HG02588 (cell line): Measurements from ENCODE around the gene NPY4R2.
"Not testable (repeated sequence)": the region's sequence is repeated elsewhere in the genome, so short reads cannot be mapped to it uniquely, and the experiment has no call there.

Experiments
- ATAC-seq: cut with Tn5 transposase; IDR thresholded peaks from one replicate; pipeline ENCODE4 v1.9.1; 2021; ENCODE audit warnings: mild to moderate bottlenecking, moderate library complexity; ENCODE audit not compliant: unreplicated experiment

The NPY4R2 gene, protein sequence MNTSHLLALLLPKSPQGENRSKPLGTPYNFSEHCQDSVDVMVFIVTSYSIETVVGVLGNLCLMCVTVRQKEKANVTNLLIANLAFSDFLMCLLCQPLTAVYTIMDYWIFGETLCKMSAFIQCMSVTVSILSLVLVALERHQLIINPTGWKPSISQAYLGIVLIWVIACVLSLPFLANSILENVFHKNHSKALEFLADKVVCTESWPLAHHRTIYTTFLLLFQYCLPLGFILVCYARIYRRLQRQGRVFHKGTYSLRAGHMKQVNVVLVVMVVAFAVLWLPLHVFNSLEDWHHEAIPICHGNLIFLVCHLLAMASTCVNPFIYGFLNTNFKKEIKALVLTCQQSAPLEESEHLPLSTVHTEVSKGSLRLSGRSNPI

DNA sequence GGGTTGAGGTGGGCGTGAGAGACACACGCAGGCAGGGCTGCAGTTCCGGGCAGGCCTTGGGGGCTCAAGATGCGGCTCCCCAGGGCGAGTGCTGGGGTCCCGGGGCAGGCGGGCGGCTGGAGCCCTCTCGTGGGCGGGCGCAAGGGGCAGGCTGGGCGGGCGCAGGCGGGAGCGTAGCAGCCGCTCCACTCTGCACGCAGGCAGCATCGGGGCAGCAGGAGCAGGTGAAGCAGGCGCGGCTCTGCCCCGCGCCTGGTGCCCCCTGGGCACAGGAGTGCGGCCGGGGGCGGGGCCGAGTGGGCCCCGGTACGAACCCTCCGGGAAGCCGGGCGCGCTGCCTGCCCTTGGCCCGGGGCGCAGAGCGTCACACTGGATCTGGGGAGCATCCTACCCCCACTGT, at the start of gene NPY4R2:
Gene NPY4R2 (plus strand): TSS at position 188 of the 400 bp plus-strand sequence. CDS start 3,326 bp downstream, outside the sequence.
- ATAC-seq: not testable (repeated sequence)

DNA sequence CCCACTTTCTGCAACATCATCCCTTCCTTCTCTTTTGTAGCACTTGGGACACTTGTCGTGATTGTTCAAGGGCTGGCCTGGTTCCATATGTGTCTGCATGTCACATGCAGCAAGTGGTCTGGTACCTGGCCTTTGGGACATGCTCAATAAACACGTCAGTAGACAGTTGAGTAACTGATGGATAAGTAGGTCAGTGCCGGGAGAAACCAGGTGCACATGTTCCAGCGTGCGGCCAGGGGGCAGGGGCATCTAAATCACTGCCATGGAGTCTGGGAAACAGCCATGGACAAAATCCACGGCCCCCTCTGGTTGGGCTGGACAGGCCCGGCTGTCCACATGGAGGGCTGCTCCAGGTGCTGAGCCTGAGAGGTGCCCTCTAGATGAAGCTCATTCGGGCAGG, 47.6 kb upstream of the NPY4R2 start:
- not testable (repeated sequence) for ATAC-seq

DNA sequence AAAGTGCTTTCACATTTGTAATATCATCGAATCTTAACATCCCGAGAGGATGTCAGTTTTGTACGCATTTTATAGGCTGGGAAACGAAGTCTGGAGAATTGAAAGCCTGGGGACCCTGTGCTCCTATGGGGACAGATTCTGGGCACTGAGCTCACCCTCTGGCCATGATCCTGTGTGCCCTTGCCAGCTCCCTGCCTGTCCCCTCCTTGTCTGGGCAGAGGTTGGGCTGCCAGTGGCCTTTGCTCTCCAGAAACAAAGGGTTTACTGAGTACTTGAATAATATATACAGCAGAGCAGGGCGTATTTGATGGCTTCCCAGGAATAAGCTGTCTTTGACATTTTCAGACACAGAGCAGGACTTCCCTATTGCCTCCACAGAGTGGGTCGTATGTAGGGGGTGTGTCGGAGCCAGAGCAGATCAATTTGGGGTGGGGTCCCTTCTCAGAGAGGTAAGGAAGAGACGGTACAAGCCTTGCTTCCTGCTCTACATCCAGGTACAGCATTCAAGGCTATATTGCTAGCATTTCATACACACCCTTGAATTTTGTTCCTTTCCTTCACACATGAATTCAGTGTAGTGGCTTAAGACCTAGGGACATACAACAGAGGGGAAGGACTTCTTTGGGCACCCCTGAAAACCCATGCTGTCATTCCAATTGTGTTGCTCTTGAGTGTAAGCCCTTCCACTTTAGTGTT, 46.8 kb upstream of the NPY4R2 start:
- ATAC-seq: not testable (repeated sequence)

DNA sequence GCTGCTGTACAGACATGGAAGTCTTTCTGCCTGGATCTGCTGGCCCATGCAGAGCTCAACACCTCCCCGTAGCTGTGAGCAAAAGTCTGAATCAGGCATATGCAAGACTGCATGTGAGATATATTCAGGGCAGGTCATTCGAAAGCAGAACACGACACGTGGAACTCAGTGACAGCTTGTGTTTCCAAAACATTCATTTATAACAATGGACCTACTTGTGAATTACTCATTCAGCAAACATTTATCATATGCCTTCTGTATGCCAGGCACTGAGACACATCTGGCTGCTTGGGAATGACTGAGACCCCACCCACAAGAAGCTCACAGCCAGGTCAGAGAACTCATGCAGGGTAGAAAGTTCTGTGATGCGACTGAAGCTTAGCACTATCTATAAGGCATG, 46.2 kb upstream of the NPY4R2 start:
- not testable (repeated sequence) for ATAC-seq

DNA sequence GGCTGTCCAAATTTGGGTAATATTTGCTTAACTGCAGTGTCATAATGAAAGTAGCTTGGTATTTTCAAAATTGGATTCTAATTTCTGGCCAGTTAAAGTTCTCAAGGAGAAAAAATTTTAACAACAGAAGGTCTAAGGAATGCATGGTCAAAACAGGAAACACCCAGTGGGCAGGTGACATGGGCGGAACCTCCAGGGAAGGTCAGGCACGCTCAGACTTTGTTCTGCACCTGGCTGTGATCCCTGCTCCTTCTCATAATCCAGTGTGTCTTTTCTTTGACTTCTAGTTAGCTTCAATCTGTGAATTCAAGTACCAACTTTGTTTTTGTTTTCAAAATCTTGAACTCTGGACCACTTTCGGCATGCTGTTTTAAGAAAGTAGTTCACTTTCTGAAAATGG, 34.2 kb upstream of the NPY4R2 start:
- not testable (repeated sequence) for ATAC-seq

DNA sequence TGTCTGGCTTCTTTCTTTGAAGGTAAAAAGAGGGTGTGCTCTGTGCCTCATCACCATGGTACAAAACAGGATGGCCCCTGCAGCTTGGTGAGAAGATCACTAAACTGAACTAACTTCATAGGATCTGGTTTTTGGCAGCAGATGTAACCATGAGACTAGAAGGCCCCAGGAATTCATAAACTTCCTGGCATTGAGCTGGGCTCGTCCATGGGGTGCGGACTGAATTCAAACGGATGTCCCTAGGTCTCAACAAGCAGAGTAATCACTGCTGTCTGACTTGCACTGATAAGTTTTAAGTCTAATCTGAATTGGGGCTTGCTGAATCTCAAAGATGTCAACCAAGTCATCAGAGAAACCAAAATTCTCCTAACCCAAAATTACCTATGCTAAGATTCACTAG, 33.5 kb upstream of the NPY4R2 start:
- ATAC-seq: not testable (repeated sequence)

DNA sequence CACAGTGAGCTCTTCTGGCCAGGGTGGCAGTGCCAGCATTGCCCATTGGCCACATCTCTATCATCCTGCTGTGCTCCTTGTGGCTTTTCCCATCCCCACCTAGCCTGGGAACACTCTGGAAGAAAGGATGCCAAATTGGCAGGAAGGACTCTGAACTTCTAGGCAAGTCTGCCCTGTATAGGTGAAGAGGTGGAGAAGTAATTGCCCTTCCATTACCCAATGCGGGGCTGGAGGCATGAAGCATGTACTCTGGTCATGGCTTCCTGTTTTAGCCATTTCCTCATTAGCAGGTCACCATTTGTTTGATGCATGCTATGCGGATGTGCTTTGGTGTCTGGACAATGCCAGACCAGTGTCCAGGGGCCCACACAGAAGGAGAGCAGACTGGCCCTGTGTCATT, 32.1 kb upstream of the NPY4R2 start:
- not testable (repeated sequence) for ATAC-seq

DNA sequence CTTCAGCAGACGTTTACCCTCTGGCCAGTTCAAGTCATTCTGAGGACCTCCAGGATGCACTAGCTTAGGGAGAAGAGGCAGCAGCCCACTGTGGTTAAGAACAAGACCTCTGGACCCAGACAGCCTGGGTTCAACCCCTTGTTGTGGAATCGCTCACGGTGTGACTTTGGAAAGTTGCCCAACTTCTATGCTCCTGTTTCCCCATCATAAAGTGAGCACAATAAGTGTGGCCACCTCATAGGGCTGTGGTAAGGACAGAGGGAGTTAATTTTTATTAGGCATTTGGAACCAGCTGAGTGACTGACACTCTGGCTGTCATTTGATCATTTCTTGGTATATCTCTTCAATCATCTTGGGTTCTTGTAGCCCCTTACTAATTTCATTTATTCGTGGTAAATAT, 31.6 kb upstream of the NPY4R2 start:
- not testable (repeated sequence) for ATAC-seq

DNA sequence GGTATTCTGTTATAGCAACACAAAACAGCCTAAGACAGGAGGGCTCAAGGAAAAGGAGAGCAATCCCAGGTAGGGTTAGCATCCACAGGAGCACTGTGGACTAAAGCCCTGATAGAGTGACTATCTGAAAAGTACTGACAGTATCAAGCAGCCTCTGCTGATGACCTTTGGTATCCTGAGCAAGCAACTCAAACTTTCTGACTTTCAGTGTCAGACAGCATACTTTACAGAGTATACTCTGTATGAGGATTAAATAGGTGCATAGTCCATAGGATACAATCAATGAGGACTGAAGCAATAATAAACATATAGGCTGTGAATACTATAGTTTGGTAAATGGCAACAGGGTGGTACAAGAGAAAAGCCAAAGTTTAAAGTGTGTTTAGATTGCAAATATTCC, 27.7 kb upstream of the NPY4R2 start:
- not testable (repeated sequence) for ATAC-seq

DNA sequence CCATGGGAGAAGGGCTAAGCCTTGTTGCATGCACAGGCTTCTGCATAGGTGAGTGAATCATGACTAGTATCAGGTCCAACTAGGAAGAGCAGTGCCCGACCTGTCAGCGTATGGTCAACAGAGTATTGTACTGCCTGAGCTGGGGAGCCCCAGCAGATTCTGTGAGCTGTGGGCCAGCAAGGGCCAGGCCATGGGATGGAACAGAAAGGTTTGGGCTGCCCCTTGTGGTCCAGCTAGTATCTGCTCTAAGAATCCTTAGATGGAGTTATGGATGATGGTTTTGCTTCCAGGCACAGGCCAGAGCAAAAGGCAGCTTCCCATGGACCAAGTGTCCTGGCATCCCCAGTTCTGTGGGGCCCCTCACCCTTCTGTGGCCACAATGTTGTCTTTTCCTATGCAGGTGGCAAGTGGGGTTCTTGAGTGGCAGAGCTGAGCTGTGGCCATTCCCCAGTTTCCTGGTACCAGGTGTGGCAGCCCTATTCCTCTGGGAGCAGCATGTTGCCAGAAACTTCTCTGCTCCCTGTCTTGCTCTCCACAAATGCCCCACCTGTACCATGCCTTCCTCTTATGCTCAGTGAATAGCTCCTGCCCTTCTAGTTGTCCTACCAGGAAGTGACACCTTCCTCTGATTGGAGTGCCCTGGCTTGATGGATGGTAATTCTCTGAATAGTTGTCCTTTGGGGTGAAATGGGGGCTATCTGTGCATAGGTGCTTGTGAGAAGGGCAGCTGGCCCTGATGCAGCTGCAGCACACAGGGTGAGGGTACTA, 25.8 kb upstream of the NPY4R2 start:
- not testable (repeated sequence) for ATAC-seq

DNA sequence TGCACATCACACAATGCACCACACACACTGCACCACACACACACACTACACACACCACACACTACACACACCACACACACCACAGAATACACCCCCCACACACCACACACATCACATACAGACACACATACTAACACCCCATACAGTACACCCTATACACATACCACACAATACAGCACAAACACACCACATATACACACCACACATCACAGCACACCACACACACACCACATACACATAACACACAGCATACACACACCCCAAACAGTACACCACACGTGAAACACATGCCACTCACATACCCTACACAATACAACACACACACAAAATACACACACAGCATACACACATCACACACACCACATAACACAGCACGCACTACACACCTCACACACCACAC, 23.9 kb upstream of the NPY4R2 start:
- ATAC-seq: not testable (repeated sequence)

DNA sequence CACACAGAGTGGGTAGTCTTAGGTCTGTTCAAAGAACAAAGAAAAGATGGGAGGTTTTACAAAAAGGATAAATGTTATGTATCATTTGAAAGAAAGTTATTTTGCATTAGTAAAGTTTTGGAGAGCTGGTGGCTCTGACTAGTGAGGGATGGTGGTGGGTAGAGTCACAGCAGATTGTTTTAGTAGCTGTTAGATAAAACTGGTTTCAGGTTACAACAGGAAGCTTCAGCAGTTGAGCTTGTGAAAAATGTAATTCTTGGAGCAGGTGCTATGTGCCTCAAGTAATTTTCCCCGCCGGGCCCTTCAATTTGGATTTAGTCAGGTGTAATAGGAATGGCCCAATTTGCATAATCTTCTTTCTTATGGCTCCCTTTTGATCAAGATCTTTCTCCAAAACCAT, 20.6 kb upstream of the NPY4R2 start:
- ATAC-seq: not testable (repeated sequence)

DNA sequence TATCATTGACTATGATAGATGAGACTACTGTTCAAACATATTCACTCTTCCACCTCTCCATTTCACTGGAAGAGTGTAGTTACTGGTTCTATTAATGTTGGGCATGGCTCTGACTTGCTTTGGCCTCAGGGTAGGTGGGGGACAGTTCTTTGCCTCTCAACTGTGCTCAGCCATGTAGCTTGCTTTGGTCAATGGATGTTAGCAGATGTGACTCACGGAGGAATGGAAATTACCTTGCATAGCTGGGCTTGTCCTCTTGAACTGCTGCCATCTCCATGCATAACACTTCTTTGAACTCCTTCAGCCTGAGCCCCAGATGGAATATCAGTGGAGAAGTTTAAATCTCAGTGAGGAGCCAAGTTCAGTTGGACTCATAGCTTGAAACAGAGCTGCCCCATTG, 9.1 kb upstream of the NPY4R2 start:
- not testable (repeated sequence) for ATAC-seq

DNA sequence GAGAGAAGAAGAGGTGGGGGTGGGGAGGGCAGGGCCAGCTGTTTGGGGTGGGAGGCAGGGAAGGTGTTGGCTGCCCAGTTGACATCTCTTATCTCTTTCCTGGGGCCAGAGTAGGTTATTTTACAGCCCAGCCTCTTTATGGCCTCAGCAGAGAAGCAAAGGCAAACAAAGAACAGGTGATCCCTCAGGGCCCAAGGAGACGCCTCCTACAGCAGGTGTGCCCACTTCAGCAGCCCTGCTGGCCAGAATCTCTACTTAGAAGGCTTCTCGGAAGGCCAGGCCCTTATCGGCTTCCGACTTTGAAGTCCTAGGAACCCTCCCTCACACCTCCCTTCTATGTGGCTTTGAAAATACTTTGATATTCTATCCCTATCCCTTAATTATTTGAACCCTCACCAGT, 8.0 kb upstream of the NPY4R2 start:
- ATAC-seq: not testable (repeated sequence)

DNA sequence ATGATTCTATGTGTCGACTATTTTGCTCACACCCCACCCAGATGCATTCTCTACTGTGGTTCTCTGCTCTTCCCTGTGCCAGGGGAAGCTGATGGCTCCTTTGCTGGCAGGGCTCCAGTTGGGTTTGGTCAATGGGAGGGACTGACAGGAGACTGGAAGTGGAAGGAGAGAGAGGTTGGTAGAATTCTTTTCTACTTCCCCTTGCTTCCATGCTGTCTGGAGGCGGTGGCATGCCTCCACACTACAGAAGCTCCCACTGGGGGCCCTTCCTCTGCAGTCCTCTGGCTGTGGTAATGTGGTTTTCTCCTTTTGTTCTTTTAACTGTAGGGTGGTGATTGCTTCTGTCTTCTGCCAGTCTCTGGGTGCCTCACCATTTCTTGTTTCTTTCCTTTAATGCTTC, 4.4 kb upstream of the NPY4R2 start:
- not testable (repeated sequence) for ATAC-seq

DNA sequence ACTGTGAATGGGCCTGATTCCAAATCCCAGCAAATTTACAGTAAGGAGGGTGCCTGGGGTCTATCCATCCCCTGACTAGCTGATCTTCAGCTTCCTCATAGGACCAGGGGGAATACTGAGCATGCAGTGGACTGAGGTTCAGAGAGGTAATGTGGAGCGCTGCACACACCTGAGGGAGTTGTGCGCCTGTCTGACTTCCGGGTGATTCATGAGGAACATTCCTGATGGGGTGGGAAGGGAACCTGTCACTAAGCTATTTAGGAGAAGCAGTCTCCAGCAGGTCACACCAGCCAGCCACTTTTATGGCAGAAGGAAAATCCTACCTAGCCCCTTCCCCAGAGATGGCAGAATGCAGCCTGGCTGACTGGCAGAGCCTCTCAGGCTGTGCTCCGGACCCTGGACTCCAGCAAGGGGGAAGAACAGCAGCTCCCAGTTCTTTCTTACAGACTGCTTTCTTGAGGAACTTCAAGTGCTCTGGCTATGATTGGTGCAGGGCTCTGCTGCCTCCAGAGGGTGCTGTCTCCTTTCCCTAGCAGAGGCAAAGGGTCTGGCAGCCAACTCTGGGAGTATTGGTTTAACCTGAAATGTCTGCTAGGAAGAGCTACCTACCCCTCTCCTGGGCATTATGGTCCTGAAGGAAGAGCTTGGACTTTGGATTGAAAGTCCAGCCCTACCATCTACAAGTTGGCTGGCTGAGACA, 2.5 kb upstream of the NPY4R2 start:
- not testable (repeated sequence) for ATAC-seq

DNA sequence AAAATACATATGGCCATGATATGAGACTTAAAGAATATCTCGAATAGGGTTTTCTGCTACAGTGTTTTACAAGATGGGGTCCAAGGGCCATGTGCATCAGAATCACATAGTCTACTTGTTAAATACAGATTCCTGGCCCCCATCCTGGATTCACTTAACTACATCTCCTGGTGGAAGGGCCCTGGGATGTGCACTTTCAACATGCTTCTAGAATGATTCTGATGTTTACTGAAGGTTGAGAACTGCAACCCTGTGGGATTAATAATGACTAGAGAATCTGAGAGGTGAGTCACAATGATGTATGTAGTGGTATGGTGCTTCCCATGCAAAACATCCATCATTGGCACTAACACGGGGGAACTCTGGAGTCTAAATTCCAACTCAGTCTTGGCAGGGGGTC, 2.1 kb downstream of the NPY4R2 start:
- not testable (repeated sequence) for ATAC-seq

DNA sequence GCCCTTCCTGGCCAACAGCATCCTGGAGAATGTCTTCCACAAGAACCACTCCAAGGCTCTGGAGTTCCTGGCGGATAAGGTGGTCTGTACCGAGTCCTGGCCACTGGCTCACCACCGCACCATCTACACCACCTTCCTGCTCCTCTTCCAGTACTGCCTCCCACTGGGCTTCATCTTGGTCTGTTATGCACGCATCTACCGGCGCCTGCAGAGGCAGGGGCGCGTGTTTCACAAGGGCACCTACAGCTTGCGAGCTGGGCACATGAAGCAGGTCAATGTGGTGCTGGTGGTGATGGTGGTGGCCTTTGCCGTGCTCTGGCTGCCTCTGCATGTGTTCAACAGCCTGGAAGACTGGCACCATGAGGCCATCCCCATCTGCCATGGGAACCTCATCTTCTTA, 4.0 kb downstream of the NPY4R2 start:
- ATAC-seq: not testable (repeated sequence)

DNA sequence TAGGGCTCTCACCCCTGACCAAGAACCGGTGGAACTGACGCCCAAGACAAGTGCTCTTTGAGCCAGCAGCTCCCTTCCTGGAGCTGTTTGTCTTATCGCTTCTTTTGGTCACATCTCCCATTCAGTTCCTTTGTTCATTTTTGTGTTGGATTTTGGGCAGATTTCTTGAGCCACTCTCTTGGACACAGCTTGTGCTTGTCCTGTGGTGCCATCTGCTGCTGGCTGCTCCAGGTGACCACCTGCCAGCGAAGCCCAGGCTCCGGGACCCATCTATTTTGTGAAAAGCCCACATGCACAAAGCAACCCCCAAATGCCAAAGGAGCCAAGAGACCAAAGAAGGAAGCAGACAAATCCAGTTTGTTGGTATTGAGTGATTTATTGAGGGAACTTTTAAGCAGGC, 6.2 kb downstream of the NPY4R2 start:
- not testable (repeated sequence) for ATAC-seq

DNA sequence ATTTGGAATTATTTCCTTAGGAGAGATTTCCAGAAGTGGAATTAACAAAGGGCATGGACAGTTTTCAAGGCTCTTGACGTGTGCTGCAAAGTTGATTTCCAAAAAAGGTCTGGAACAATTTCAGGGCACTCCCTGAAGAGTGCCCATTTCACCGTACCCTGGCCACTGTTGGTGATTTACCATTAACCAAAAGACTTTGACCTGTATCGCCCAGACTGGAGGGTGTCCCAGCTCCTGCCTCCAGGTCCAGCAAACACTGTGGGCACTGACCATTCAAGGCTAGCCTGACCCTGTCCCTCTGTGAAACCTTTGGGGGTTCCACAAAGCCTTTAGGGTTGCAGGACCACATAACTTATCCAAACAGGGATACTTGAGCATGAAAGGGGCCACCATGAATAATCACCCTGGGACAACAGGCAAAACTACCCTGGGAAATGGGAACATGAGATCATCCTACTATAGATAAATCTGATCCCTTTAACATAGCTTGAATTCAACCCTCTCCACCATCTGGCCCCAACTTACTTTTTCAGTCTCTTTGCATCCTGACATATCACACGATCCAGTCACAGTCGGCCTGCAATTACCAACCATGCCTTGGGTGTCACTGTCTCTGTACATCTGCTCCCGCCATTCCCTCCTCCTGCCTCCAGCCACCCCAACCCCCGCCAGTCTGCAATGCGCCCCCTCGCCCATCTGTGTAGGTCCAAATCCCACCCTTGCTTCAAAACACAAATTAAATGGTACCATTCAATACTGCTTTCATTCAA, 8.9 kb downstream of the NPY4R2 start:
- not testable (repeated sequence) for ATAC-seq
